T47D (cell line): Measurements from ENCODE around the gene TNNT3.
A peak's percentile ranks its signal among the peaks of the same experiment; 100 is the strongest.
"Not testable (repeated sequence)": the region's sequence is repeated elsewhere in the genome, so short reads cannot be mapped to it uniquely, and the experiment has no call there.

Experiments used
- DNase-seq, 2 experiments: peaks; one replicate each; pipeline versions ENCODE4 v3.0.0 to v3.0.0-alpha.2; 2011 to 2012; ENCODE audit warnings: low read depth in 1 of 2, low spot score in 1 of 2
- JUND ChIP-seq: IDR thresholded peaks from 2 replicates; pipeline ENCODE4 v1.6.1; 2012; ENCODE audit warnings: low read depth
- in situ Hi-C: cut with HindIII; loops from 2 replicates; pipeline ENCODE4 v1.10.0; 2016; ENCODE audit warnings: low sequenced_read_pairs, low pct_unique_long_range_greater_than_20kb

The TNNT3 gene

GRCh38 chr11:1919391-1920127 lies at the start of gene TNNT3:
Gene TNNT3 (plus strand): TSS chr11:1919703. CDS start chr11:1922875, 3,172 bp downstream.
- in situ Hi-C loops: no loop called here
- no peak for TF ChIP-seq JUND
- peak; percentile 18 to 33 for DNase-seq

- TF ChIP-seq JUND: no peak
- no peak for DNase-seq
- in situ Hi-C loops: no loop called here
Measured at GRCh38 chr11:1870326-1870696, 49.2 kb upstream of the TNNT3 start.

- DNase-seq: no peak
- TF ChIP-seq JUND: no peak
- in situ Hi-C loops: no loop called here
Measured at GRCh38 chr11:1870721-1871466, 48.6 kb upstream of the TNNT3 start.

GRCh38 chr11:1871531-1871930 lies 48.0 kb upstream of the TNNT3 start:
- DNase-seq: no peak
- in situ Hi-C loops: no loop called here
- TF ChIP-seq JUND: no peak

- no peak for TF ChIP-seq JUND
- in situ Hi-C loops: no loop called here
- no peak for DNase-seq
Measured at GRCh38 chr11:1872267-1872985, 47.1 kb upstream of the TNNT3 start.

- no peak for TF ChIP-seq JUND
- in situ Hi-C loops: no loop called here
Measured at GRCh38 chr11:1873048-1873812, 46.3 kb upstream of the TNNT3 start.

GRCh38 chr11:1873813-1874150 lies 45.7 kb upstream of the TNNT3 start:
- DNase-seq, in situ Hi-C loops: not testable (repeated sequence)

More at GRCh38 chr11:1873048-1873812, 46.3 kb upstream of the TNNT3 start:
- peak in 1 of 2 experiments; percentile 34 for DNase-seq

GRCh38 chr11:1874441-1875092 lies 44.9 kb upstream of the TNNT3 start:
- in situ Hi-C loops, DNase-seq: not testable (repeated sequence)

- in situ Hi-C loops: no loop called here
- DNase-seq: no peak
- TF ChIP-seq JUND: no peak
Measured at GRCh38 chr11:1875093-1875850, 44.2 kb upstream of the TNNT3 start.

- DNase-seq, in situ Hi-C loops: not testable (repeated sequence)
Measured at GRCh38 chr11:1875851-1876301, 43.6 kb upstream of the TNNT3 start.

GRCh38 chr11:1876361-1877063 lies 43.0 kb upstream of the TNNT3 start:
- peak; percentile 39 to 44 for DNase-seq
- in situ Hi-C loops: no loop called here

More at GRCh38 chr11:1876361-1877063, 43.0 kb upstream of the TNNT3 start:
- no peak for TF ChIP-seq JUND
